WTC11 (cell line): ENCODE data around the gene TSPAN2.

Source experiments
- CREM ChIP-seq: sonication (generic); formaldehyde crosslinking; IDR thresholded peaks from 2 replicates; pipeline ENCODE4 v1.8.1; 2022; ENCODE audit warnings: mild to moderate bottlenecking, missing genetic modification reagents, moderate library complexity
- NFE2L1 ChIP-seq: sonication (generic); formaldehyde crosslinking; IDR thresholded peaks from 2 replicates; pipeline ENCODE4 v1.8.1; 2023; ENCODE audit warnings: missing genetic modification reagents
- TP53 ChIP-seq: sonication (generic); formaldehyde crosslinking; IDR thresholded peaks from 2 replicates; pipeline ENCODE4 v1.8.1; 2023; ENCODE audit warnings: mild to moderate bottlenecking, missing genetic modification reagents
- TF ChIP-seq, protein P1 (sequence below): fragments of 200-600 bp; IDR thresholded peaks from 2 replicates; pipeline ENCODE4 v1.8.0; 2022; ENCODE audit warnings: antibody characterized with exemption

DNA sequence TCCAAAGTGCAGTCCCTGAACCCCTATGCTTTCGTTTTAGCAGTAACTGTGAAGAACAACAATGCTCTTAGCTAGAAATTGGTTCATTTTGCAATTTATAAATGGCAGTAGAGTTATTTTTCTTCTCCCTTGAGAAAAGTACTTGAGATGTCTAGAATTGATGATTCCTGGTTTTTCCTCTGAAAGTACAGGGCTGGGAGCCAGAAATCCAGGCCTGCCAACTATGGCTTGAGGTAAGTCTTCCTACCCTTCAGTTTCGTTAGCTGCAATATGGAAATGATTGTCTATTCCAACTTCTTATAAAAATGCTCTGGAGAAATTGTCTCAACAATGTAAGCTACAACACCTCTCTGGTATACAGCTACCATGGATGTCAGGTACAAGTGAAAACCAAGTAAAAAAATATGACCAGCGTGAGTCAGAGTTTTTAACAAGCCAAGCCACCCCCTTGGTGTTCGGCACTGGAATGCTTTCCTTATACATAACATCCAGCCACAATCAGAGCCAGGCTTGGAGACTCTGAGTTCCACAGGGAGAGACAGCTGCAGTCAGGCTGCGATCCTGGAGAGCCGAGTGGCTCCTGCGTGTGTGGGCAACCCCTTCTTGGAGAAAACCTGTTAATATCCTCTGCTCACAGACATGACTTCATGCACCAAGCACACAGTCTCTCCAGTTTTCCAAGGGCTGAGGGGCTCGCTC is 22.0 kb downstream of the TSPAN2 start:
- TF ChIP-seq, protein P1, sequence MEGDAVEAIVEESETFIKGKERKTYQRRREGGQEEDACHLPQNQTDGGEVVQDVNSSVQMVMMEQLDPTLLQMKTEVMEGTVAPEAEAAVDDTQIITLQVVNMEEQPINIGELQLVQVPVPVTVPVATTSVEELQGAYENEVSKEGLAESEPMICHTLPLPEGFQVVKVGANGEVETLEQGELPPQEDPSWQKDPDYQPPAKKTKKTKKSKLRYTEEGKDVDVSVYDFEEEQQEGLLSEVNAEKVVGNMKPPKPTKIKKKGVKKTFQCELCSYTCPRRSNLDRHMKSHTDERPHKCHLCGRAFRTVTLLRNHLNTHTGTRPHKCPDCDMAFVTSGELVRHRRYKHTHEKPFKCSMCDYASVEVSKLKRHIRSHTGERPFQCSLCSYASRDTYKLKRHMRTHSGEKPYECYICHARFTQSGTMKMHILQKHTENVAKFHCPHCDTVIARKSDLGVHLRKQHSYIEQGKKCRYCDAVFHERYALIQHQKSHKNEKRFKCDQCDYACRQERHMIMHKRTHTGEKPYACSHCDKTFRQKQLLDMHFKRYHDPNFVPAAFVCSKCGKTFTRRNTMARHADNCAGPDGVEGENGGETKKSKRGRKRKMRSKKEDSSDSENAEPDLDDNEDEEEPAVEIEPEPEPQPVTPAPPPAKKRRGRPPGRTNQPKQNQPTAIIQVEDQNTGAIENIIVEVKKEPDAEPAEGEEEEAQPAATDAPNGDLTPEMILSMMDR, result no peak
- no peak for TF ChIP-seq NFE2L1 (CRISPR knock-in tag)
- TF ChIP-seq CREM (CRISPR knock-in tag), result no peak
- TF ChIP-seq TP53 (CRISPR knock-in tag), result no peak
